Kidney tubule cell (primary cell): ENCODE measurements around the gene MAGEB3.

Experiments
- DNase-seq: peaks from one replicate; pipeline ENCODE4 v3.0.0-alpha.2; 2018; ENCODE audit warnings: low spot score

Gene MAGEB3

DNA sequence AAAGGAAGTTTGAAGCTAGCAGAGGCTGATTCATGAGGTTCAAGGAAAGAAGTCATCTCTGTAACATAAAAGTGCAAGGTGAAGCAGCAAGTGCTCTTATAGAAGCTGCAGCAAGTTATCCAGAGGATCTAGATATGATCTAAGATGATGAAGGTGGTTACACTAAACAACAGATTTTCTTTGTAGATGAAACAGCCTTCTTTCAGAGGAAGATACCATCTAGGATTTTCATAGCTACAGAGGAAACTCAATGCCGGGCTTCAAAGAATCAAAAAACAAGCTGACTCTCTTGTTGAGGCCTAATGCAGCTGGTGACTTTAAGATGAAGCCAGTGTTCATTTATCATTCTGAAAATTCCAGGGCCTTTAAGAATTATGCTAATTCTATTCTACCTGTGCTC is 50.0 kb downstream of the MAGEB3 start:
- peak; percentile 11 for DNase-seq

DNA sequence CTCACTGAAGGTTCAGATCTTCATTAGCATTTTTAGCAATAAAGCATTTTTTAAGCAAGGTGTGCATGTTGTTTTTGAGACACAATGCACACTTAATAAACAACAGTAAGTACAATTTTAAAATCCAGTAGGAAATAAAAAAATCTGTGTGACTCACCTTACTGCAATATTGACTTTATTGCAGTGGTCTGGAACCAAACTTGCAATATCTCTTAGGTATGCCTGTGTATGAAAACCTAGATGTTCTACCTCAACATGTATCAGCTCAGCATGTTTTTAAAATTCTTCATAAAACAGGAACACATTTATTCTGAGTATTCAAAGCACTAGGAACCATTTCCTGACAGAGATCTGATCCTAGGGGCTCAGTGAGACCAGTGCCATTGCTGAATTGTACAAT is 52.1 kb downstream of the MAGEB3 start:
- peak; percentile 36 for DNase-seq

DNA sequence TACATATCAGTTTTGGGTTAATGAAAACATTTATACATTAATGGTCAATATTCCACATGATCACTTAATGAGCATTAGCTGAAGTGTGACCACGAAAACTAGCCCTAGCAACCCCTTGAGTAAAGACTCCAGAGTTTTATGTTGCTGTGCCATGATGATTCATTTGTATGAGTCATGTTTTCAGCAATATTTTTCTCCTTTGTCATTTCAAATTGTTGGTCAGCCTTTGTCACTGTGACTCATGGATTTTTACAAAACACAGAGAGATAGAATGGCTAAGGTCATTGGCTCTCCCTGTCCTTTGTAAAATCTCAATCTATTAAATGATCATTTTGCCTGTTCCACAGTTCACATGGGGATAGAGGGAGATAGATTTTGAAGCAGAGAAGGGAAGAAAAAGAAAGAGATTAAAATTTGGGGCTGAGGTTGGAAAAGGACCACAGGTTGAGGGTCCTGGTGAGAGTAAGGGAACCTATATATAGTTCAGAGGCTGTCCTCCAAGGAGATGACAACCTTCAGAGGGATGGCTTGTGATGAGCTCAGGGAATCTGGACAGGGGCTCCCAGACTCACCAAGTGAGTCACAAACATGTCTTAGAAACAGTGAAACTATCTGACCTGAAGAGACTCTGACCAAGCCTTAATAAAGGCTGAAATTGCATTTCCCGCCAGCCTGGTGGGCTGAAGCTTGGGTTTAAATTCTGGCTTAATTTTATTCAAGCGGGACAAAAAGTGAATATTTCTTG is 53.2 kb downstream of the MAGEB3 start:
- DNase-seq: peak; percentile 97
